GM18519 (cell line): ENCODE data around the gene ZRANB3.
"Not testable (repeated sequence)": the region's sequence is repeated elsewhere in the genome, so short reads cannot be mapped to it uniquely, and the experiment has no call there.

Experiments used
- ATAC-seq: cut with Tn5 transposase; IDR thresholded peaks from one replicate; pipeline ENCODE4 v1.9.1; 2021; ENCODE audit warnings: mild to moderate bottlenecking, moderate library complexity; ENCODE audit not compliant: unreplicated experiment, low FRiP score

Gene ZRANB3

GRCh38 chr2:135149251-135149650, 381.8 kb downstream of the ZRANB3 start:
- ATAC-seq: no peak

- ATAC-seq: no peak
Measured at GRCh38 chr2:135144343-135144742, 386.7 kb downstream of the ZRANB3 start.

- ATAC-seq: no peak
Measured at GRCh38 chr2:135142323-135142722, 388.7 kb downstream of the ZRANB3 start.

GRCh38 chr2:135140606-135141005, 390.4 kb downstream of the ZRANB3 start:
- no peak for ATAC-seq

- ATAC-seq: no peak
Measured at GRCh38 chr2:135132314-135132713, 398.7 kb downstream of the ZRANB3 start.

- no peak for ATAC-seq
Measured at GRCh38 chr2:135130751-135131150, 400.3 kb downstream of the ZRANB3 start.

- no peak for ATAC-seq
Measured at GRCh38 chr2:135125940-135126339, 405.1 kb downstream of the ZRANB3 start.

- no peak for ATAC-seq
Measured at GRCh38 chr2:135124924-135125886, 405.8 kb downstream of the ZRANB3 start.

- ATAC-seq: not testable (repeated sequence)
Measured at GRCh38 chr2:135121658-135122039, 409.4 kb downstream of the ZRANB3 start.

GRCh38 chr2:135121016-135121657, 409.9 kb downstream of the ZRANB3 start:
- ATAC-seq: no peak

- ATAC-seq: no peak
Measured at GRCh38 chr2:135119582-135119981, 411.4 kb downstream of the ZRANB3 start.

- ATAC-seq: no peak
Measured at GRCh38 chr2:135113322-135113721, 417.7 kb downstream of the ZRANB3 start.

- not testable (repeated sequence) for ATAC-seq
Measured at GRCh38 chr2:135105513-135106316, 425.3 kb downstream of the ZRANB3 start.

- no peak for ATAC-seq
Measured at GRCh38 chr2:135103843-135104242, 427.2 kb downstream of the ZRANB3 start.

GRCh38 chr2:135099802-135100483, 431.1 kb downstream of the ZRANB3 start:
- no peak for ATAC-seq

GRCh38 chr2:135097532-135098231, 433.3 kb downstream of the ZRANB3 start:
- ATAC-seq: no peak

GRCh38 chr2:135096665-135097446, 434.2 kb downstream of the ZRANB3 start:
- ATAC-seq: no peak

- no peak for ATAC-seq
Measured at GRCh38 chr2:135095591-135095990, 435.4 kb downstream of the ZRANB3 start.

- no peak for ATAC-seq
Measured at GRCh38 chr2:135094508-135094907, 436.5 kb downstream of the ZRANB3 start.
